Osteoblast (primary cell): Measurements from ENCODE around the gene NAPA. TPM values are rescaled to one million over a fixed set of nuclear protein-coding genes. Genes with fewer than 3 reads are reported as not detected.
A peak's percentile ranks its signal among the peaks of the same experiment; 100 is the strongest.

Experiments used
- DNase-seq: peaks from one replicate; pipeline ENCODE4 v3.0.0; 2011; ENCODE audit warnings: low spot score, mixed read lengths; ENCODE audit not compliant: insufficient read length; ENCODE audit errors: missing footprints
- H2AFZ ChIP-seq: 2 replicates; pipeline ENCODE4 v1.6.0; 2011; ENCODE audit warnings: mild to moderate bottlenecking, low read length
- H3K27ac ChIP-seq: 2 replicates; pipeline ENCODE4 v1.5.1; 2011; ENCODE audit warnings: mild to moderate bottlenecking, low read depth, low read length, moderate library complexity
- H3K27me3 ChIP-seq: 2 replicates; pipeline ENCODE4 v1.6.0; 2012; ENCODE audit warnings: mild to moderate bottlenecking, control low read depth, inconsistent platforms, low read length, moderate library complexity; ENCODE audit not compliant: insufficient read depth
- H3K36me3 ChIP-seq: 2 replicates; pipeline ENCODE4 v1.5.1; 2011; ENCODE audit warnings: mild to moderate bottlenecking, low read length, control low read depth, moderate library complexity; ENCODE audit not compliant: insufficient read depth
- H3K4me1 ChIP-seq: 2 replicates; pipeline ENCODE4 v1.5.1; 2011; ENCODE audit warnings: mild to moderate bottlenecking, low read length, control low read depth, moderate library complexity; ENCODE audit not compliant: insufficient read depth
- H3K4me2 ChIP-seq: 2 replicates; pipeline ENCODE4 v1.6.0; 2011; ENCODE audit warnings: mild to moderate bottlenecking, low read length; ENCODE audit not compliant: insufficient read depth
- H3K4me3 ChIP-seq: fragments of 200-600 bp; sonication (generic); 3 replicates; pipeline ENCODE4 v1.5.1; 2012; ENCODE audit warnings: mild to moderate bottlenecking, low read length, inconsistent platforms; ENCODE audit not compliant: insufficient read depth
- H3K79me2 ChIP-seq: 2 replicates; pipeline ENCODE4 v1.6.0; 2012; ENCODE audit warnings: mild to moderate bottlenecking, low read length, control low read depth, inconsistent platforms; ENCODE audit not compliant: insufficient read depth
- H3K9me3 ChIP-seq: 2 replicates; pipeline ENCODE4 v1.5.1; 2011; ENCODE audit warnings: low read depth, low read length, control low read depth
- H4K20me1 ChIP-seq: 2 replicates; pipeline ENCODE4 v1.6.0; 2012; ENCODE audit warnings: mild to moderate bottlenecking, low read length, control low read depth; ENCODE audit not compliant: insufficient read depth
- CTCF ChIP-seq: IDR thresholded peaks from 2 replicates; pipeline ENCODE4 v1.5.1; 2011; ENCODE audit warnings: mild to moderate bottlenecking, low read depth, low read length, moderate library complexity; ENCODE audit errors: extremely low read depth
- total RNA-seq: library from RNA; depleted of rRNA; stranded (reverse); fragments of >200 nt; gene quantifications from 2 replicates; pipeline ENCODE4 v1.2.3, GENCODE V29; 2012

Gene NAPA
- total RNA-seq, 1 donor: 95.9 TPM

GRCh38 chr19:47518854-47519253, 4.0 kb upstream of the NAPA start:
- Histone ChIP-seq H3K79me2 (peaks cover 10% of the 10 kb centered on the region), H2AFZ (no peak overlapping the region), H3K9me3 (no peaks in the 10 kb centered on the region), H3K4me3 (no peak overlapping the region), H3K4me2 (no peak overlapping the region), H4K20me1 (no peaks in the 10 kb centered on the region), H3K4me1 (peaks cover 14% of the 10 kb centered on the region), H3K36me3 (no peaks in the 10 kb centered on the region), H3K27me3 (no peaks in the 10 kb centered on the region), H3K27ac (no peak overlapping the region)
- TF ChIP-seq CTCF: no peak
- DNase-seq: no peak

- no peaks in the 10 kb centered on the region for H3K36me3 ChIP-seq
- H3K9me3 ChIP-seq: no peaks in the 10 kb centered on the region
- no peak overlapping the region for H3K27ac ChIP-seq
- H3K27me3 ChIP-seq: no peaks in the 10 kb centered on the region
- peaks cover 2% of the 10 kb centered on the region for H4K20me1 ChIP-seq
- H3K4me1 ChIP-seq: peaks cover 19% of the 10 kb centered on the region
- no peak overlapping the region for H3K4me3 ChIP-seq
- no peak for TF ChIP-seq CTCF
- H3K4me2 ChIP-seq: no peak overlapping the region
- H3K79me2 ChIP-seq: peaks cover 17% of the 10 kb centered on the region
- DNase-seq: peak; percentile 74
- peak overlapping the region; percentile 56 for H2AFZ ChIP-seq
Observed at GRCh38 chr19:47518139-47518538, 3.3 kb upstream of the NAPA start.

- Histone ChIP-seq H3K27ac (peak overlapping the region; percentile 99), H4K20me1 (peaks cover 38% of the 10 kb centered on the region), H3K4me2 (peak overlapping the region; percentile 87), H3K4me3 (peak overlapping the region; percentile 95), H2AFZ (peak overlapping the region; percentile 64), H3K79me2 (peaks cover 55% of the 10 kb centered on the region), H3K9me3 (no peaks in the 10 kb centered on the region), H3K36me3 (no peaks in the 10 kb centered on the region), H3K27me3 (no peaks in the 10 kb centered on the region), H3K4me1 (peaks cover 51% of the 10 kb centered on the region)
- no peak for TF ChIP-seq CTCF
- peak; percentile 90 for DNase-seq
Observed at GRCh38 chr19:47514151-47514868, 553 bp downstream of the NAPA start.

- Histone ChIP-seq H3K36me3 (no peaks in the 10 kb centered on the region), H3K27me3 (no peaks in the 10 kb centered on the region), H3K4me2 (peak overlapping the region; percentile 87), H3K9me3 (no peaks in the 10 kb centered on the region), H3K79me2 (peaks cover 69% of the 10 kb centered on the region), H3K4me1 (peaks cover 52% of the 10 kb centered on the region), H3K27ac (peak overlapping the region; percentile 39), H2AFZ (no peak overlapping the region), H4K20me1 (peaks cover 50% of the 10 kb centered on the region), H3K4me3 (peak overlapping the region; percentile 95)
- TF ChIP-seq CTCF: no peak
- no peak for DNase-seq
Observed at GRCh38 chr19:47512948-47513319, 1.9 kb downstream of the NAPA start.
